Measurements from ENCODE around the gene SUN5.

Gene SUN5

GRCh38 chr20:32967961-32968457 lies 36.2 kb downstream of the SUN5 start:
- H3K4me3 ChIP-seq (ENCODE audit: low read length): no peak overlapping the region
- TF ChIP-seq, protein P1, sequence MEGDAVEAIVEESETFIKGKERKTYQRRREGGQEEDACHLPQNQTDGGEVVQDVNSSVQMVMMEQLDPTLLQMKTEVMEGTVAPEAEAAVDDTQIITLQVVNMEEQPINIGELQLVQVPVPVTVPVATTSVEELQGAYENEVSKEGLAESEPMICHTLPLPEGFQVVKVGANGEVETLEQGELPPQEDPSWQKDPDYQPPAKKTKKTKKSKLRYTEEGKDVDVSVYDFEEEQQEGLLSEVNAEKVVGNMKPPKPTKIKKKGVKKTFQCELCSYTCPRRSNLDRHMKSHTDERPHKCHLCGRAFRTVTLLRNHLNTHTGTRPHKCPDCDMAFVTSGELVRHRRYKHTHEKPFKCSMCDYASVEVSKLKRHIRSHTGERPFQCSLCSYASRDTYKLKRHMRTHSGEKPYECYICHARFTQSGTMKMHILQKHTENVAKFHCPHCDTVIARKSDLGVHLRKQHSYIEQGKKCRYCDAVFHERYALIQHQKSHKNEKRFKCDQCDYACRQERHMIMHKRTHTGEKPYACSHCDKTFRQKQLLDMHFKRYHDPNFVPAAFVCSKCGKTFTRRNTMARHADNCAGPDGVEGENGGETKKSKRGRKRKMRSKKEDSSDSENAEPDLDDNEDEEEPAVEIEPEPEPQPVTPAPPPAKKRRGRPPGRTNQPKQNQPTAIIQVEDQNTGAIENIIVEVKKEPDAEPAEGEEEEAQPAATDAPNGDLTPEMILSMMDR (IDR thresholded peaks at IDR 0.05; ENCODE audit: insufficient read depth, low read depth, low read length, missing control alignments): no peak
- DNase-seq (ENCODE audit: low read depth): no peak

GRCh38 chr20:32966881-32967781 lies 37.1 kb downstream of the SUN5 start:
- TF ChIP-seq, protein P1 (IDR thresholded peaks at IDR 0.05; ENCODE audit: insufficient read depth, low read depth, low read length, missing control alignments): no peak
- no peak for DNase-seq (ENCODE audit: low read depth)
- H3K4me3 ChIP-seq (ENCODE audit: low read length): no peak overlapping the region

DNA sequence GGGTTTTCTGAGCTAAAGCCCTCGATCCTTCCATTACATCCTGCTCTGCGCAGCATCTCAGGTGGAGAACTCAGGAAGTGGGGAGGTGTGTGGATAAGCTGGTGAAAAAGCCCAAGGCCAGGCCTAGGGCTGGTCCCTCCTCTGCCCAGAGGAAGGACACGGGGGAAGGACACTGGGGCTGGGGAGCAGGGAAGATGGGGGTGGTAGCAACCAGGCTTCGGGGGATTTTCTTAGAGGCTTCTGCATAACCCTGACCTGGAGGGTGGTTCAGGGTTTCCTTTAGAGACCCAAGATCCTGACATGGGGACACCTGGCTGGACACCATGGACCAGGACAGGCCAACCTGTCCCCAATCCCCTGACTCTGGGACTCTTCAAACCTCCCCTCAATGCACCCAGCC lies 37.9 kb downstream of the SUN5 start:
- H3K4me3 ChIP-seq (ENCODE audit: low read length): no peak overlapping the region
- TF ChIP-seq, protein P1 (IDR thresholded peaks at IDR 0.05; ENCODE audit: insufficient read depth, low read depth, low read length, missing control alignments): no peak
- no peak for DNase-seq (ENCODE audit: low read depth)

DNA sequence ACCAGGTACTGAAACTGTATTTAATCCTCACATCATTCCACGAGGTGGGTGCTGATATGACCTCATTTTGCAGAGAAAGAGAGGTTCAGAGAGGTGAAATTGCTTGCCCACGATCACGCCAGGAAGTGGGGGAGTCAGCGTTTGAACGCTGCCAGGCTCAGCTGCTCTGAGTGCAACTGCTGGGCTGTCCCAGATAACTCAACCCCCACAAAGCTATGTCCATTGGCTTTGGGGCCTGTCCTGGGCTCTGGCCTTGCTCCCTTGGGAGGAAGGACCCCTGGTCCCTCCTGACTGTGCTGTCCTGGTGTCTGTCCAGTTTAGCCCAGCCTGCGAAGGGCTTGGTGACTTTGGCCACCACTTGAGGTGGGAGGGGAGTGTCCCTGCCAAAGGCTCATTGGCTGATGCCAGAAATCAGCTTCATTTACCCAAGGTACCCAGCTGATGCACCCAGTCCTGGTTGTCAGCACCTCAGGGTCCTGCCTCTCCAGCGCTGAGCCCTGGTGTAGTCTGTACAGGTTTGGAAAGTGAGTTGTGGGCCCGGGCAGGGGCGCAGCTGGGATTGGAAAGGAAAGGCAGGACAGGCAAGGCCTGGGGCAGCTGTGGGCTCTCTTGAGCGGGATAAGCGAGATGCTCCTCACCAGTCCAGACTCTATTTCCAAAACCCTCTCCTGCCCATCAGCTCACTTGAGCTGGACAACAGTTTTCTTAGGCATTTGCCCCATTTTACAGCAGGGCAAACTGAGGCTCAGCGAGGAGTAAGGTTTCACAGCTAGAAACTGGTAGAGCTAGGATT lies 38.5 kb downstream of the SUN5 start:
- TF ChIP-seq, protein P1 (IDR thresholded peaks at IDR 0.05; ENCODE audit: insufficient read depth, low read depth, low read length, missing control alignments): no peak
- no peak for DNase-seq (ENCODE audit: low read depth)
- H3K4me3 ChIP-seq (ENCODE audit: low read length): no peak overlapping the region

- no peak overlapping the region for H3K4me3 ChIP-seq (ENCODE audit: low read length)
- DNase-seq (ENCODE audit: low read depth): no peak
- TF ChIP-seq, protein P1 (IDR thresholded peaks at IDR 0.05; ENCODE audit: insufficient read depth, low read depth, low read length, missing control alignments): no peak
Measured at GRCh38 chr20:32965115-32965514, 39.1 kb downstream of the SUN5 start.

- DNase-seq (ENCODE audit: low read depth): no peak
- no peak overlapping the region for H3K4me3 ChIP-seq (ENCODE audit: low read length)
- TF ChIP-seq, protein P1 (IDR thresholded peaks at IDR 0.05; ENCODE audit: insufficient read depth, low read depth, low read length, missing control alignments): no peak
Measured at GRCh38 chr20:32964575-32964974, 39.7 kb downstream of the SUN5 start.

Measured in epithelial cell of esophagus (primary cell).